HPDE6-E6E7 (cell line): ENCODE data around the gene SORT1.
"Not testable (repeated sequence)": the region's sequence is repeated elsewhere in the genome, so short reads cannot be mapped to it uniquely, and the experiment has no call there.

Experiments
- DNase-seq: peaks from one replicate; pipeline ENCODE4 v3.0.0; 2011; ENCODE audit warnings: missing footprints; ENCODE audit errors: extremely low spot score

The SORT1 gene

DNA sequence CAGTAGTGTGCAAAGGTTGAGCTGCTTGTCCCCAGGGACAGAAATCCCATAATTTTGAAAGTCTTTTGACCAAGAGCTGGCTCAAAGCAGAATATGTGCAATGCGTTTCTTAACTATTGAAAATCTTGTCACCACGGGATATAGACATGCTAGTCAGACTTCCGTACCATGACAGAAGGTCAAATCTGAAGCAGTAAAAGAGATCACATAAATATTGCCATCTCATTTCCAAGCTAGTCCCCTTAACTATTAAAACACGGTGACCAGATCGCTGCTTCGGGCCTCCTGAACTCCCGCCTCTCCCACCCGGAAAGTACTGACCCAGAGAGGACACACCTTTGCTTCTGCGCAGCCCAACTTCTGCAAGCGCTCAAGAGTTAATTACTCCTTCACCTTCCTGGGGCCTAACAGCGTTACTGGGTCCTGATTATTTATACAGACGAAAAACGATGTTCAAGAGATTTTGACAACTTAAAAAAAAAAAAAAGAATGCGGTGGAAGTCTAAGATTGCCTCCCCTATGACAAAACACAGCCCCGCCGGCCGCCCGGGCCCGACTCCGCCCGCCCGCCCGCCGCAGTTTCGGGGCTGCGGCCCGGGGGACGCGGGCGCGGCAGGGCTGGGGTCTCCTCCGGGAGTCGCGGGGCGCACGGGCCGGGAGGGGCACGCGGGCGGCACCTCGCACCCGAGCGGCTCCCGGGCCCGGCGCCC lies 692 bp downstream of the SORT1 start:
- DNase-seq = no peak

DNA sequence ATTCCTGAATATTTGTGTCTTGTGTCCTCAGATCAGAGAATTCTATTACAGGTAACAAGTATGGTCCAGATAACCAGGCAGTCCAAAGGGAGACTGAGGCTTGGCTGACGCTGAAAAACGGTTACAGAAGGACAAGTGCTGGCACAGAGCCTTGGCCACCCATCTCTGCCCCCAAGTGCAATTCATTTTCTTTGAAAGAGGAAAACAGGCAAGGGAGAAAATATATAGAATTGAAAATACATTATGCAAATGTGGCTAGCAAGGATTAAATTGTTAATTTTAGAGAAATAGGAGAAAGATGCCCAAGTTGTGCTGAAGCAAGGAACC lies 1.2 kb downstream of the SORT1 start:
- DNase-seq = no peak

DNA sequence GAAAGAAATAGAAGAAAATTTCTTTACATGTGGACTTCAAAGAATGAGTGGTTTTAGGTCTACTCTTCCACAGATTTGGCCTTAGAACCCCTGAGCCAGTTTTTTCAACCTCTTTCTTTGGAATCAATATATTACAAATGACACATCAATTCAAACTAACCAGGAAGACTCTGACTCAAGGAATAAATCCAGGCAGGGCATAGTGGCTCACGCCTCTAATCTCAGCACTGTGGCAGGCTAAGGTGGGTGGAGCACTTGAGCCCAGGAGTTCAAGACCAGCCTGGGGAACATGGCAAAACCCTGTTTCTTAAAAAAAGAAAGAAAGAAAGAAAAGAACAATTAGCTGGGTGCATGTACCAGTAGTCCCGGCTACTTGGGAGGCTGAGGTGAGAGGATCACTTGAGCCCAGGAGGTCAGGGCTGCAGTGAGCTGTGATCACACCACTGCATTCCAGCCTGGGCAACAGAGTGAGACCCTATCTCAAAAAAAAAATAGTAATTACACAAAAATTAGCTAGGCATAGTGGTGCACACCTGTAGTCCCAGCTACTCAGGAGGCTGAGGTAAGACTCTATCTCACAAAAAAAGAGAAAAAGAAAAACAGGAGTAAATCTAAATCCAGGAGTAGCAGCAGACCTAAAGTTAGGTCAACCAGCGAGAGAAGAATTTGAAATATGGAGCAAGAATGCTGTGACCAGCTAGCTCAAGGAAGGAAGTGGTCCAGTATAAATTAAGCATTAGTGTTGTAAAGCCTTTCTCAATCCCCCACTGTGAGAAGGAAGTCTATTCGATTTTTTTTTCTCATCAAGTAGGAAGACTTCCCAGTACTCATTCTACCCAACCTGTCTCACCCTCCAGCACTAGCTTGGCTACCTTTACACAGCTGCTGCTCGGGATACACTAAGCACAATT lies 1.9 kb downstream of the SORT1 start:
- no peak for DNase-seq

- DNase-seq = not testable (repeated sequence)
Observed at GRCh38 chr1:109395282-109395599, 2.5 kb downstream of the SORT1 start.

DNA sequence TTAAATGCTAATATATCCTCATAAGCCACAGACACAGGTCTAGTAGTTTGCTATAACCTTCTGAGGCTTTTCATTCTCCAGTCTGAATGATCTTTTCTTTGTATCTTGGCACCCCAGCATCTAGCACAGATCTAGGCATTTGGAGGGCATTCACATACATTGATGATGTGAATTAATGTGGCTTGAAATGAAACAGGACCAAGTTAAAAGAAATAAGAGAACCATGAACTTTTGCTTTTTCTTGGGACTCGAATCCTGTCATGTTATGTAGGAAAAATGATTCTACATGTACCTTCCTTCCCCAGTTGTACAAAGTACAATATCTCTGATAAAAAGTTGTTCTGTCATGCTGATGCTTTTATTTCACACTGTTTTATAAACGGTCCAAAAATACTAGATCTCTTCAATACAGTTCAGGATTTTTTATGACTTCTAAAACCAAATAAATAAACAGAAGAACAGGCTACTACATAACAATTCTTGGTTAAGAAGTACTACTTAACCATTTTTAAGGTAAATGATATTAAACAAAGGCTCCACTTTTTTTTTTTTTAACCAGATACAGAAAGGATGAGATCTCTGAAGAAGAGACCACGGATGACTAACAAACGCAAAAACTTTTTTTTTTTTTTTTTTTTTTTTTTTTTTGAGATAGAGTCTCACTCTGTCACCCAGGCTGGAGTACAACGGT lies 3.0 kb downstream of the SORT1 start:
- no peak for DNase-seq

DNA sequence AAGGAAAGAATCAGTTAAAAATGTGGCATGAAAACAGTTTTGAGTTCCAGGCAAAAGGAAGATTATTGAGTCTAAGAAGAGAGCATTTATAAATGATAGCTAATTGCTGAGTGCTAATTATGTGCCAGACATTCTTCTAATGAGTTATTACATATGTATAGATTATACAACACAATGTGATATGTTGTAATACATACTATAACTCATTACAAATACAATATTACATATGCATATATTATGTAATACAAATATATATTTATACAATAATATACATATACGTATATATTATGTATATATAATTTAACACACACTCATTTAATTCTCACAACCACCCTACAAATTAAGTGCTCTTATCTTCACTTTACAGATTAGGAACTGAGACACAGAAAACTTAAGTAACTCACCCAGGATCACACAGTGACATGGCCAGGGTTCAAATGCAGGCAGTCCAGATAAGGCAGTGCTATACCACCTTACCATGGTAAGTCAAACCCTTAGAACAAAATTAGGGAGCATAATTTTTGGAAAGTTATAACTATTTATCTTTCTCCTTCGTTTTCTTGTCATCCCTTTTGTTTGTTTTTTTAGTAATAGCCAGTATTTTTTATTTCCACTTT lies 4.0 kb downstream of the SORT1 start:
- DNase-seq = no peak

GRCh38 chr1:109392788-109393616 lies 4.7 kb downstream of the SORT1 start:
- no peak for DNase-seq

GRCh38 chr1:109392037-109392787 lies 5.5 kb downstream of the SORT1 start:
- DNase-seq = no peak

GRCh38 chr1:109391626-109392025 lies 6.1 kb downstream of the SORT1 start:
- DNase-seq = no peak

DNA sequence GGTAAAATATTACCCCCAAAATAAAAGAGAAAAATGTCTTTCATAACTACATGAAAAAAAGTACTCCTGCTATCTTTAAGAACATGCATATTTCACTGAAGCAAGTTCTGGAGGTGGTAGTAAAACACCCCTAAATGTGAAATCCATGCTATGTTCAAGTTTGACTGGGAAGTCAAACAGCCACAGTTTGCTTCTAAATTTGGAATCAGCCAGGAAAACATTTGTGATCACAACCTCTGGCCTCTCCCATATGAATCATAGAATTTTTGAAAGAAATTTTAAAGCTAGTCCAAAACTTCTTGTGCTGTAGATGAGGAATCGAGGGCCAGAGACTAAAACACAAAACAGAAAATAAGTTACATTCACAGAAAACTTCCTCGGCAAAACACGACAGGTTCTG lies 6.6 kb downstream of the SORT1 start:
- no peak for DNase-seq

- DNase-seq = no peak
Observed at GRCh38 chr1:109389638-109390341, 7.9 kb downstream of the SORT1 start.

DNA sequence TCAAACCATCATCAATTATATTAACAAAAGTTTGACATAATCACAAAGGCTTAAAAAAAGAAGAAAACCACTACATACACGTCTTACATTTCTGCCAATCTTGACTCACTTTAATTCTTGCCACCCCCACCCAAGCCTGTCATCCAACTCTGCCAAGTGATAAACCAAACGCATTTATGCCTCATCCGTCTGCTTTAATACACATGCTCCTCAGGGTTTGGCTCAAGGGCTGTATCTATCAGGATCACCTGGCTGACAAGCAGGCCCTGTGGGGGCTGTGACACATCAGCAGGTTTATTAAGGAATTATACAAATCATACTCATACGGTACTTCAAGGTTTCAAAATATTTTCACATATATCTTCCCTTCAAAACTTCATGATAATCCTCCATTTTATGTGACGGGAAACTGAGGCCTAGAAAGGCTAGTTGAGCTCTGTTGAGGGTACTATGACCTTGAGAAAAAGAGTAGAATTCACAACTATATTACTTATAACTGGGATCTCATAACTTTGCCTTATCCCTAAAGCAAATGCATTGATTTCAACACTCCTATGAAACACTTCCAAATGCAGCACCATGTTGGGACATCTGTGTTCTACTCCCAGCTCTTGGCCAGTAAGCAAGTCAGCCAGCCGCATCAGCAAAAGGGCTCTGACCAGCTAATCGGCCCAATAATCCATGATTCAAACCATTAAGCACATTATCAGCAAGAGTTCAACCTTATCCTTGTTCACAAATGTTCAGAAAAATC lies 8.7 kb downstream of the SORT1 start:
- no peak for DNase-seq

DNA sequence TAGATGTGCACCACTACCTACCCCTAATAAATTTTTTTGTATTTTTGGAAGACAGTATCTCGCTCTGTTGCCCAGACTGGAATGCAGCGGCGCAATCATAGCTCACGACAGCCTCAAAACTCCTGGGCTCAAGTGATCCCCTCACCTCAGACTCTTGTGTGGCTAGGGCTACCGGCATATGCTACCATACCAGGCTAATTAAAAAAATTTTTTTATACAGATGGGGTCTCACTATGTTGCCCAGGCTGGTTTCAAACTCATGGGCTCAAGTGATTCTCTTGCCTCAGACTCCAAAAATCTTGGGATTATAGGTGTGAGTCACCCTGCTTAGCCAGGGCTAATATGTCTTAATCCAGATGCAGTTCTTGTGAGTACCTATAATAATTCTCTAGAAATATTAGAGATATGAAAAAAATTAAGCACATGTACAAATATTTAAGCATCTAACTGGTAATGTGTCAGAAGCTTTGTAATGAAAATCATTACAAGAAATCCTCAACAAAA lies 9.5 kb downstream of the SORT1 start:
- DNase-seq = no peak

DNA sequence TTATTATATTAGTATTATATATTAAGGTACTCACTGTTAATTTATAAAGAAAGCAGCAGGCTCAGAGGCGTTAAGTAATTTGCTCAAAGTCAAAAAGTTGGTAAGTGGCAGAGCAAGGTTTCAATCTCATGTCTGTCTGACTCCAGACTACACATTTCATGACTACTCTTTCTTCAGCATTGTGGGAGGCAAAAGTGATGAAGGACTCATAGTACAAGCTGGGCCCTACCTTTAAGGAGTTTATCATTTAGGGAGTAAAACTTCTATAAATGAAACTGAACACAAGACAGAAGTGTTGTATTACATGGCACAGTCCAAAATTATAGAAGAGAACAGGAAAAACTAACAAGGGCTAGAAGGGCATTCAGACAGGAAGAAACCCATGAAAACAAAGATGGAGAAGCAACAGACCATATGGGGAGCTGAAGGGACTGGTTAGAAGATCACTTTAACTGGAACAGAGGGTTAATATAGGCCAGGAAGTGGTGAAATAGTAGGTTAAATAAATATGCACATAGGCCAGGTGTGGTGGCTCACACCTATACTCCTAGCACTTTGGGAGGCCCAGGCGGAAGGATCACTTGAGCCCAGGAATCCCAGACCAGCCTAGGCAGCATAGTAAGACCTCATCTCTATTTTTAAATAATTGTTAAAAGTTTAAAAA lies 11.5 kb downstream of the SORT1 start:
- DNase-seq = no peak

- DNase-seq = no peak
Observed at GRCh38 chr1:109385417-109385816, 12.3 kb downstream of the SORT1 start.

DNA sequence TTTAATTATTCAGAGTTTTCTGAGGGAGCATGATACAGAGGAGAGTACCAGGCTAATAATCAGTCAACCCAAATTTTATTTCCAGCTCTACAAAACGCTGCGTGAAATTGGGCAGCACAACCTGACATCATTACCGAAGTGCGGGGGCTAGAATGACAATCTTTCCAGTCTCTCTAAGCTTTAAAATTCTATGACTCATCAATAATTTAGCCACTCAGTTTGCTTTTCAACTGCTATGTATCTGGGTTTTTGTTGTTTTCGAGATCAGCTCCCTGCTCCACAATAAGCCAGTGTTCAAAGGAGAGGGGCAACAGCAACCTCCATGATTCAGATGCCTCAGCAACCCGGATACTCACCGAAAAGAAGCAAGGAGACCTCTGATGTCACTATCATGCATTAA lies 13.9 kb downstream of the SORT1 start:
- no peak for DNase-seq

DNA sequence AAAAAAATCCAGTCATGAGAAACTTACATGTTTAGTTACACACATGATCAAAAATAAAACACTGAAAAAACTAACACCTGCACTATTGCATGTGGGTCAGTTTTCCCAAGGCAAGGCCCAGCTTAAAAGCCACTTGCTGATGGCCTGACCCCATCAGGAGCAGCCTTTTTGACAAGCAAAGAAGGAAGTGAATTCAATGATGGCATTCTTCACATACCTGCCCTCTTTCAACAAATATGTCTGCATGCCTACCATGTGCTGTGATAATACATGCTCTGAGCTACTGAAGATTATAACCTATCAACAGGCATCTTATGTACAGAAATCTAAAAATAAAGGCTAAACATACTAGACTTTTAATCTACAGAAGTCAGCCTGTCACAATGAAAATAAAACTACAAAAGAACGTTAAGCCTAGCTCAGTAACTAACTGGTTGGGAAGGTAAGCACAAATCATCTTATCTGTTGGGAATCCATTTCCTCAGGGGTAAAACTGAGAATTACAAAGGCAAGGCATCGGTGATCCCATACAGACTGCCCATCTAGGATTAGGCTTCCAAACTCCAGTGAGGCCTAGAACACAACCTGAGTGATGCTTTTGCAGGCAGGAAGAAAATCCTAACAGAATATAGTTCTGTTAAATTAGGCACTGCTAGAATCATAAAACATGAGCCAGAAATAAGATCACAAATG lies 14.5 kb downstream of the SORT1 start:
- DNase-seq = no peak

GRCh38 chr1:109381573-109381972 lies 16.1 kb downstream of the SORT1 start:
- DNase-seq = no peak
